PC-3 (cell line): ENCODE measurements around the gene AGBL1. TPM values are rescaled to one million over a fixed set of nuclear protein-coding genes. Genes with fewer than 3 reads are reported as not detected.

Experiments
- ATAC-seq: fragments of 200-7000 bp; cut with Tn5 transposase; 2 replicates; pipeline ENCODE4 v1.9.1; 2020; ENCODE audit warnings: mild to moderate bottlenecking, moderate library complexity
- BruUV-seq: library from RNA; stranded (reverse); fragments of 400-500 nt; replicated peaks from 2 replicates; lab custom pipeline; 2021; lab: Mats Ljungman, UMichigan
- CTCF ChIA-PET: fragments of 300-600 bp; sonication (Branson Sonifier 250); formaldehyde crosslinking; loops from one replicate; lab custom pipeline; 2022; ENCODE audit warnings: antibody characterized with exemption; lab: Charles Lee
- POLR2A ChIA-PET: fragments of 300-600 bp; sonication (Branson Sonifier 250); formaldehyde crosslinking; loops from one replicate; lab custom pipeline; 2022; ENCODE audit warnings: antibody characterized with exemption; ENCODE audit not compliant: unreplicated experiment; lab: Charles Lee
- DNase-seq: peaks from one replicate; pipeline ENCODE4 v3.0.0-alpha.2; 2015
- H2AFZ ChIP-seq: fragments of 300-600 bp; sonication (generic); 2 replicates; pipeline ENCODE4 v1.6.0; 2016; ENCODE audit warnings: antibody characterized with exemption, low read length
- H3F3A ChIP-seq: fragments of 300-600 bp; sonication (generic); one replicate; pipeline ENCODE4 v1.6.0; 2017; ENCODE audit warnings: antibody characterized with exemption, low read length, control low read depth, mild to moderate bottlenecking; ENCODE audit not compliant: unreplicated experiment
- H3K27ac ChIP-seq: fragments of 300-600 bp; sonication (generic); 2 replicates; pipeline ENCODE4 v1.5.1; 2016; ENCODE audit warnings: mild to moderate bottlenecking, low read length
- H3K27me3 ChIP-seq: fragments of 300-600 bp; sonication (generic); 2 replicates; pipeline ENCODE4 v1.6.1; 2016; ENCODE audit warnings: low read length, mixed read lengths
- H3K36me3 ChIP-seq: fragments of 300-600 bp; sonication (generic); 2 replicates; pipeline ENCODE4 v1.6.1; 2016; ENCODE audit warnings: low read depth, mixed run types, low read length, mixed read lengths
- H3K4me1 ChIP-seq: fragments of 300-600 bp; sonication (generic); 2 replicates; pipeline ENCODE4 v1.5.1; 2016; ENCODE audit warnings: low read length; ENCODE audit not compliant: insufficient read depth
- H3K4me2 ChIP-seq: fragments of 300-600 bp; sonication (generic); 2 replicates; pipeline ENCODE4 v1.6.0; 2016; ENCODE audit warnings: low read length
- H3K4me3 ChIP-seq: fragments of 300-600 bp; sonication (generic); 2 replicates; pipeline ENCODE4 v1.5.1; 2016; ENCODE audit warnings: mild to moderate bottlenecking, low read length, mixed read lengths
- H3K79me2 ChIP-seq: fragments of 300-600 bp; sonication (generic); 2 replicates; pipeline ENCODE4 v1.6.1; 2017; ENCODE audit warnings: low read length, mixed read lengths
- H3K9ac ChIP-seq: fragments of 300-600 bp; sonication (generic); 2 replicates; pipeline ENCODE4 v1.6.0; 2016; ENCODE audit warnings: mild to moderate bottlenecking, low read length
- H3K9me2 ChIP-seq: fragments of 300-600 bp; sonication (generic); replicated peaks from 2 replicates; pipeline ENCODE4 v1.6.1; 2016; ENCODE audit warnings: mixed run types, low read length, mixed read lengths
- H3K9me3 ChIP-seq: fragments of 300-600 bp; sonication (generic); 2 replicates; pipeline ENCODE4 v1.6.1; 2016; ENCODE audit warnings: low read length, mixed read lengths
- H4K20me1 ChIP-seq: fragments of 300-600 bp; sonication (generic); 2 replicates; pipeline ENCODE4 v1.6.1; 2016; ENCODE audit warnings: low read length, mixed read lengths
- CTCF ChIP-seq: fragments of 300-600 bp; sonication (generic); conservative IDR thresholded peaks from 2 replicates; pipeline ENCODE4 v1.5.1; 2017; ENCODE audit warnings: antibody characterized with exemption, low read depth, mild to moderate bottlenecking, low read length
- EZH2 ChIP-seq: fragments of 300-600 bp; sonication (generic); IDR thresholded peaks from one replicate; pipeline ENCODE4 v1.6.1; 2017; ENCODE audit warnings: antibody characterized with exemption, mild to moderate bottlenecking, low read length; ENCODE audit not compliant: unreplicated experiment
- EZH2phosphoT487 ChIP-seq: fragments of 300-600 bp; sonication (generic); IDR thresholded peaks from 2 replicates; pipeline ENCODE4 v1.6.1; 2018; ENCODE audit warnings: mild to moderate bottlenecking, antibody characterized with exemption, low read length, borderline replicate concordance
- intact Hi-C: fragments of 100-400 bp; cut with micrococcal nuclease; formaldehyde crosslinking; loops from 2 replicates; pipeline ENCODE4 v1.9.0; 2023
- total RNA-seq: library from RNA; depleted of rRNA; stranded (reverse); fragments of >200 nt; gene quantifications from 2 replicates; pipeline ENCODE4 v1.2.3, GENCODE V29; 2014

AGBL1 gene
- total RNA-seq, 1 experiment from 2014 or later, result not detected

- ChIA-PET CTCF (no interaction called here), POLR2A (no interaction called here)
- Histone ChIP-seq H3K27me3 (no peaks in the 10 kb centered on the region), H3K9ac (no peak overlapping the region), H3K4me1 (no peaks in the 10 kb centered on the region), H3K9me3 (no peaks in the 10 kb centered on the region), H2AFZ (no peak overlapping the region), H3K4me2 (no peak overlapping the region), H3K4me3 (no peak overlapping the region), H3F3A (no peaks in the 10 kb centered on the region), H3K9me2 (no peaks in the 10 kb centered on the region), H3K27ac (no peak overlapping the region), H3K79me2 (no peaks in the 10 kb centered on the region), H3K36me3 (no peaks in the 10 kb centered on the region), H4K20me1 (no peaks in the 10 kb centered on the region)
- ATAC-seq, result no peak
- no peak for DNase-seq
- BruUV-seq, result no TSS peak
- intact Hi-C loops, result no loop called here
- TF ChIP-seq EZH2 (no peak), CTCF (no peak), EZH2phosphoT487 (no peak)
Observed at GRCh38 chr15:86948719-86949118, 869.0 kb downstream of the AGBL1 start.

DNA sequence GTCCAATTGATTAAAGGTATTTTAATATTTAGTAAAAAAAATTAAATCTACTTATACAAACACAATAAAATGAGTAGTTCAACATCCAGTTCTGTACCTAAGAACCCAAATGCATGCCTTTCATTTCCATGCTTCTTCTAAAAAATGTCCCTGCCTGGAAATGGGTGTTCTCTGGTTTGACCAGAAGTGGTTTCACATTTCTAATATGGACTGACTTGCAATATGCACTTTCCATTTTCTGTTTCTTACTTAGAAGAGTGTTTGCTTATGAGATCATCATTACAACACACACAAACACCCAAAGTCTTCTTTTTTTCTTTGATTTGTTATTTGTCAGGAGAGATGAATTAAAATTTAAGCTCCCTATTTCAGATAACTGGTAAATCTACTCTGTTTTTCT lies 879.6 kb downstream of the AGBL1 start:
- POLR2A ChIA-PET, result no interaction called here
- H3K36me3 ChIP-seq, result no peaks in the 10 kb centered on the region
- no peak overlapping the region for H3K9ac ChIP-seq
- DNase-seq, result no peak
- no peaks in the 10 kb centered on the region for H3K4me1 ChIP-seq
- no peaks in the 10 kb centered on the region for H3K79me2 ChIP-seq
- no peak overlapping the region for H3K4me3 ChIP-seq
- 0 out of 2 replicates have a peak, but pooled peaks cover 3% of the 10 kb centered on the region for H3K9me3 ChIP-seq
- BruUV-seq, result no TSS peak
- H3F3A ChIP-seq, result no peaks in the 10 kb centered on the region
- no peak overlapping the region for H3K27ac ChIP-seq
- no peaks in the 10 kb centered on the region for H3K27me3 ChIP-seq
- intact Hi-C loops, result no loop called here
- CTCF ChIA-PET, result no interaction called here
- no peaks in the 10 kb centered on the region for H3K9me2 ChIP-seq
- H2AFZ ChIP-seq, result no peak overlapping the region
- no peaks in the 10 kb centered on the region for H4K20me1 ChIP-seq
- no peak for ATAC-seq
- TF ChIP-seq CTCF (no peak), EZH2phosphoT487 (no peak), EZH2 (no peak)
- H3K4me2 ChIP-seq, result no peak overlapping the region

- H4K20me1 ChIP-seq, result no peaks in the 10 kb centered on the region
- intact Hi-C loops, result no loop called here
- ATAC-seq (no peak), DNase-seq (no peak)
- H2AFZ ChIP-seq, result no peak overlapping the region
- H3K36me3 ChIP-seq, result no peaks in the 10 kb centered on the region
- H3K4me2 ChIP-seq, result no peak overlapping the region
- no peak overlapping the region for H3K9ac ChIP-seq
- H3K9me3 ChIP-seq, result no peaks in the 10 kb centered on the region
- TF ChIP-seq CTCF (no peak), EZH2 (no peak), EZH2phosphoT487 (no peak)
- H3F3A ChIP-seq, result no peaks in the 10 kb centered on the region
- no peak overlapping the region for H3K27ac ChIP-seq
- no peaks in the 10 kb centered on the region for H3K27me3 ChIP-seq
- ChIA-PET CTCF (no interaction called here), POLR2A (no interaction called here)
- no peak overlapping the region for H3K4me3 ChIP-seq
- H3K79me2 ChIP-seq, result no peaks in the 10 kb centered on the region
- no TSS peak for BruUV-seq
- no peaks in the 10 kb centered on the region for H3K4me1 ChIP-seq
- H3K9me2 ChIP-seq, result no peaks in the 10 kb centered on the region
Observed at GRCh38 chr15:86961669-86962068, 882.0 kb downstream of the AGBL1 start.
